Aorta (tissue), 5 donors: Measurements from ENCODE around the gene SFMBT2. TPM values are rescaled to one million over a fixed set of nuclear protein-coding genes. Genes with fewer than 3 reads are reported as not detected.

Experiments
- ATAC-seq: fragments of 200-7000 bp; cut with Tn5 transposase; one replicate; pipeline ENCODE4 v1.9.1; 2022; ENCODE audit warnings: moderate library complexity; ENCODE audit not compliant: low FRiP score
- DNase-seq, 2 donors: peaks; one replicate each; pipeline ENCODE4 v3.0.0-alpha.2; 2020
- H3K27ac ChIP-seq, 2 donors: one replicate each; pipeline ENCODE4 v1.5.1; 2013; ENCODE audit warnings: low read length in 2 of 2, mild to moderate bottlenecking in 2 of 2, moderate library complexity in 2 of 2, control low read depth in 1 of 2, inconsistent platforms in 1 of 2, low read depth in 1 of 2
- H3K27me3 ChIP-seq, 2 donors: one replicate each; pipeline ENCODE4 v1.6.1; 2013; ENCODE audit warnings: control low read depth in 1 of 2, low read length in 1 of 2, mild to moderate bottlenecking in 1 of 2, moderate library complexity in 1 of 2; ENCODE audit not compliant: insufficient read depth in 2 of 2, control insufficient read depth in 1 of 2
- H3K36me3 ChIP-seq, 2 donors: one replicate each; pipeline ENCODE4 v1.6.1; 2013; ENCODE audit warnings: control low read depth in 1 of 2, low read length in 1 of 2, mild to moderate bottlenecking in 1 of 2; ENCODE audit not compliant: insufficient read depth in 2 of 2, control insufficient read depth in 1 of 2
- H3K4me1 ChIP-seq, 2 donors: one replicate each; pipeline ENCODE4 v1.6.1; 2013; ENCODE audit warnings: low read length in 2 of 2, control low read depth in 1 of 2, mild to moderate bottlenecking in 1 of 2, moderate library complexity in 1 of 2; ENCODE audit not compliant: insufficient read depth in 2 of 2, control insufficient read depth in 1 of 2
- H3K4me3 ChIP-seq, 2 donors: one replicate each; pipeline ENCODE4 v1.5.1; 2013; ENCODE audit warnings: low read length in 2 of 2, control low read depth in 1 of 2, mild to moderate bottlenecking in 1 of 2
- H3K9me3 ChIP-seq: one replicate; pipeline ENCODE4 v1.6.1; 2013; ENCODE audit warnings: mild to moderate bottlenecking, low read length; ENCODE audit not compliant: control insufficient read depth
- WGBS, 2 donors: extraction: QIAGEN DNeasy Blood & Tissue Kit; methylation state at CpG; one replicate each; pipeline ENCODE4 v1.1.7; 2013; 5-methylcytosine and 5-hydroxymethylcytosine counted together
- intact Hi-C, 2 donors: fragments of 100-400 bp; cut with DNase I; formaldehyde crosslinking; loops; one replicate each; pipeline versions ENCODE4 v1.14.2 to v1.15.0; 2022
- polyA plus RNA-seq, 2 donors: library from polyadenylated mRNA; stranded (reverse); fragments of 200-250 nt; gene quantifications; one replicate each; pipeline ENCODE4 v1.2.3, GENCODE V29; 2013
- total RNA-seq, 2 donors: library from RNA; stranded (reverse); fragmentation: NEBNext Ultra II Directional; extraction: Animal tissue kit (Norgen Biotek cat#: 25700); gene quantifications; one replicate each; pipeline ENCODE4 v1.2.1, GENCODE V29; 2021
- donor health status: healthy with polysubstance abuse.
- donor health status: Bipolar disorder and iron deficiency.
- donor health status: DM: no; HTN: no; CAD: no.
- donor health status: DM: no; HTN: no; CAD: no.
- donor health status: DM: yes; HTN: yes; CAD: no.

The SFMBT2 gene
- total and polyA plus RNA-seq, 4 donors, result 0.36 to 20.3 (median 5.2) TPM

DNA sequence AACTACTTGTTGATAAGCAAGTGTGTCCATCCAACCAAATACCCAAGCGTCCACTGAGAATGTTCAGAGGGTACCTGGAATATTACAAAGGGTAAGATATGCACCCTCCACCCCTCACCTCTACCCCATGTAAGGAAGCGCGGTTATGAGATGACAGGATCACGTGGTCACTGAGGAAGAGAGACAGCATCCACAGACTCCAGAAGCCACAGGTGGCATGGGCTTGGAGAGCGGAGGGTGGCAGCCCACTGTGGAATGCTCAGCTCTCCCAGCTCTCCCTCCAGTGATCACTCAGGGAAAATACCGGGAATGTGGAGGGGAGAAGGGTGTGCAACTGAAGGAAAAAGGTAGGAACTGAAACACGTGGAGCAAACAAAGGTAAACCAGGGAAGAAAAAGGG lies 25.7 kb downstream of the SFMBT2 start:
- Histone ChIP-seq H3K4me1 (no peaks in the 10 kb centered on the region), H3K9me3 (no peaks in the 10 kb centered on the region), H3K36me3 (no peaks in the 10 kb centered on the region), H3K27ac (no peak overlapping the region), H3K4me3 (no peak overlapping the region), H3K27me3 (no peaks in the 10 kb centered on the region)
- 67 to 68% methylated on average over 7 of the region's 7 CpGs for WGBS, 2 donors
- ATAC-seq (no peak), DNase-seq (no peak)
- intact Hi-C loops, result no loop called here

DNA sequence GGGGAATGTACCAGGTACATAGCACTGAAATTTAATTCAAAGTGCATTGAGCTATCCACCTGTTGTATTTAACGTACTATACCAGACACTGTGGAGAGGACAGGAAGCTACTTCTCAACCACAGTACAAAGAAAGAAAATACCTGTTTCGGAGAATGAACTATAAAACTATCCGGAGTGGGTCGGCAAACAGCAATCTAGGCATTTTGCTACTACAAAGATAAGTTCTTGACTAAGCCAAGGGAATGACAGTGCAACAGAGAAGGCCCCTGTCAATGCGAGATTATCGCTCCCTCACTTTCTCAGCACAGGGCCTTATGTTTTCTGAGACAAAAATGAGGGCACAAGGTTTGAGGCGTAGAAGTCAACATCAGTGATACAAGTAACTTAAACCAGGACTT lies 27.4 kb downstream of the SFMBT2 start:
- Histone ChIP-seq H3K36me3 (no peaks in the 10 kb centered on the region), H3K27me3 (no peaks in the 10 kb centered on the region), H3K4me1 (no peaks in the 10 kb centered on the region), H3K4me3 (no peak overlapping the region), H3K9me3 (no peaks in the 10 kb centered on the region), H3K27ac (no peak overlapping the region)
- ATAC-seq (no peak), DNase-seq (no peak)
- WGBS, 2 donors, result 74 to 77% methylated on average over 7 of the region's 7 CpGs
- intact Hi-C loops, result no loop called here

DNA sequence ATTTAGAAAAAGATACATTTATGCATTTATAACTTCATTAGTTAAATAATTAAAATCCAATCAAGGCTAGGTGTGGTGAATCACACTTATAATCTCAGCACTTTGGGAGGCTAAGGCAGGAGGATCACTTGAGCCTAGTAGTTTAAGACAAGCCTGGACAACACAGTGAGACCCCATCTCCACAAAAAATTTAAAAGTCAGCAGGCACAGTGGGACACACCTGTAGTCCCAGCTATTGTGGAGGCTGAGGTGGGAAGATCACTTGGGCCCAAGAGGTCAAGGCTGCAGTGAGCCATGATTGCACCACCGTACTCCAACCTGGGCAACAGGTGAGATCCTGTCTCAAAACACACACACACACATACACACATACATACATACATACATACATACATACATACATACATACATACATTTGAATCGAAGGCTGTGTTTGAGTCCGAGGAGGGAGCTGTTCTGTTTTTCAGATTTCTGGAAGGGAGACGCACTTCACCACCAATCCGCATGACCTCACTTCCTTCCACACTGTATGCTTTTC lies 30.1 kb downstream of the SFMBT2 start:
- no peak for DNase-seq
- Histone ChIP-seq H3K27ac (no peak overlapping the region), H3K27me3 (no peaks in the 10 kb centered on the region), H3K4me3 (no peak overlapping the region), H3K4me1 (no peaks in the 10 kb centered on the region), H3K36me3 (no peaks in the 10 kb centered on the region), H3K9me3 (no peaks in the 10 kb centered on the region)
- 72 to 91% methylated on average over 5 of the region's 5 CpGs for WGBS, 2 donors
- no peak for ATAC-seq
- intact Hi-C loops, result no loop called here

DNA sequence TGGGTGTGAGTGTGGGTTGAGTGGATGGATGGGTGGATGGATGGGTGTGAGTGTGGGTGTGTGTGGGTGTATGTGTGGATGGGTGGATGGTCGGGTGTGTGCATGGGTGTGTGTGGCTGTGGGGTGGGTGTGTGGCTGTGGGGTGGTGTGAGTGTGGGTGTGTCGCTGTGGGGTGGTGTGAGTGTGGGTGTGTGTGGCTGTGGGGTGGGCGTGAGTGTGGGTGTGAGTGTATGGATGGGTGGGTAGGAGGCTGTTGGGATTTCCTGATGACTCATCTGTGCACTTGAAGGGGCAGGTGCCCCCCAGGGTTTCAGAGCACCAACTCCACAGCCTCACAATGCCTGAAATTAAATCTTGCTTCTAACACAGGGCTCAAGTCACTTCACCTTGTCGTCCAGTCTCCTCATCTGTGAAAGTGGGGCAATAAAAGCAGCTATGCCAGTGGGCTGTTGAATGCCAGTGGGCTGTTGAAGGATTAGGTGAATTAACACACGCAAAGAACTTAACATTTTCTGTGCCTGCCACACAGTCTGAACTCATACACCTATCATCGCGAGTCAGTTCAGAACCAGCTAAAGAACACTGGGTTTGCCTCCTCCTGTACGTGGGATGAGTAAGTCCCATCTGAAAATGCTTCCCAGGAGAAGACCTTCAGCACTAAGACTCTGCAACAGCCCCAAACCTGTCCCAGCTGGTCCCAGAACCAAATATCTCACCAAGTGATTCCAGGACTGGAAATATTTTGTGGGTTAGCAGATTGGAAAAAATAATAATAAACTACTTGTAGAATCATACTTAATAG lies 32.0 kb downstream of the SFMBT2 start:
- no peaks in the 10 kb centered on the region for H3K36me3 ChIP-seq
- H3K4me3 ChIP-seq, result no peak overlapping the region
- DNase-seq, result no peak
- no peaks in the 10 kb centered on the region for H3K9me3 ChIP-seq
- no peak overlapping the region for H3K27ac ChIP-seq
- no peaks in the 10 kb centered on the region for H3K27me3 ChIP-seq
- no peaks in the 10 kb centered on the region for H3K4me1 ChIP-seq
- 87 to 91% methylated on average over 8 of the region's 8 CpGs for WGBS, 2 donors
- intact Hi-C loops, result no loop called here
- no peak for ATAC-seq

DNA sequence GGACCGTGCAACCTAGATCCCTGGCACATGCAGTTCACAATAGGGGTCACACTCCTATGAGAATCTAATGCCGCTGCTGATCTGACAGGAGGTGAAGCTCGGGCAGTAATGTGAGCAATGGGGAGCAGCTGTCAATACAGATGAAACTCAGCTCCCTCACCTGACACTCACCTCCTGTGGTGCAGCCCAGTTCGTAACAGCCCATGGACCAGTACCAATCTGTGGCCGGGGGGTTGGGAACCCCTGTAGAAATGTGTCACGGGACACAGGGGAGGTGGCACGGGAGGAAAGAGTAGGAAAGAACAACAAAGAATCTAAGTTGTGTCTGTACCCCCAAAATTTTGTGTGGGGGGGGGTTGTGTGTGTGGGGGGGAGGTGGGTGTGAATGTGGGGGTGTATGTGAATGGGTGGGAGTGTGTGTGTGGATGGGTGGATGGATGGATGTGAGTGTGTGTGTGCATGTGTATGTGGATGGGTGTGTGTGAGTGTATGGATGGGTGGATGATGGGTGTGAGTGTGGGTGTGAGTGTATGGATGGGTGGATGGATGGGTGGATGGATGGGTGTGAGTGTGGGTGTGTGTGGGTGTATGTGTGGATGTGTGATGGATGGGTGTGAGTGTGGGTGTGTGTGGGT lies 33.1 kb downstream of the SFMBT2 start:
- Histone ChIP-seq H3K4me3 (no peak overlapping the region), H3K9me3 (peaks cover 2% of the 10 kb centered on the region), H3K27me3 (no peaks in the 10 kb centered on the region), H3K27ac (no peak overlapping the region), H3K4me1 (no peaks in the 10 kb centered on the region), H3K36me3 (no peaks in the 10 kb centered on the region)
- ATAC-seq, result no peak
- intact Hi-C loops, result no loop called here
- no peak for DNase-seq
- WGBS, 2 donors, result 93 to 97% methylated on average over 7 of the region's 7 CpGs

DNA sequence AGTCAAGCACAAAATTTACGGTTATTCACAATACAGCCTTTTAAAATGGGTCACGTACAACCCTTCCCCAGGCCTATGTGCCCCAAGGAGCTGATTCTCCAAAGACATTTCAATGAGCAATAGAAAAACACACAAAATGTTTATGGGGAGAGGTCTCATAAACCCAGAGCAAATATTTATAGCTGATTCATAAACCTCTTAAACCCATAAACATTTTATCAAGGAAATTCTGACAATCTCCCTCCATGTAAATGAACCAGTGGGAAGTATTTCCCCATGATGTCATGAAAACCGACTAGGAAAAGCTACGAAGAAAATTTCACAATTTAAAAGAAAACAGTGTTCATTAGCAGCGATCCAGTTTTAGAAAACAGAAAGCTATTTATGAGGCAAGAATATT lies 36.0 kb downstream of the SFMBT2 start:
- WGBS, 2 donors, result 76 to 78% methylated on average over 5 of the region's 5 CpGs
- no peaks in the 10 kb centered on the region for H3K4me1 ChIP-seq
- no peaks in the 10 kb centered on the region for H3K27me3 ChIP-seq
- no peaks in the 10 kb centered on the region for H3K36me3 ChIP-seq
- no peak overlapping the region for H3K27ac ChIP-seq
- no peak overlapping the region for H3K4me3 ChIP-seq
- ATAC-seq (no peak), DNase-seq (no peak)
- intact Hi-C loops, result no loop called here
- peaks cover 2% of the 10 kb centered on the region for H3K9me3 ChIP-seq

DNA sequence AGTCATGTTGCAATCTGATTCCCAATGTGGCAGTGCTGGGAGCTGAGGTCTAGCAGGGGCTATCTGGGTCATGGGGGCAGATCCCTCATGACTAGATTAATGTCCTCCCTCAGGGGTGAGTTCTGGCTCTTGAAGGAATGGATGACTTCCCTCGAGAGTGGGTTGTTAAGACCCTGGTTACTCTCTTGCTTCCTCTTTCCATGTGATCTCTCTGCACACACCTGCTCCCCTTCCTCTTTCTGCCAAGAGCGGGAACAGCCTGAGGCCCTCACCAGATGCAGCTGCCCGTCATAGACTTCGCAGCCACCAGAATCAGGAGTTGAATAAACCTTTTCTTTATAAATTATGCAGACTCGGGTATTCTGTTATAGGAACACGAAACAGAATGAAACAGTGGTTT lies 37.8 kb downstream of the SFMBT2 start:
- no peak overlapping the region for H3K27ac ChIP-seq
- intact Hi-C loops, result no loop called here
- ATAC-seq (no peak), DNase-seq (no peak)
- no peak overlapping the region for H3K4me3 ChIP-seq
- 84 to 91% methylated on average over 6 of the region's 6 CpGs for WGBS, 2 donors
- peaks cover 2% of the 10 kb centered on the region for H3K9me3 ChIP-seq
- H3K4me1 ChIP-seq, result no peaks in the 10 kb centered on the region
- no peaks in the 10 kb centered on the region for H3K36me3 ChIP-seq
- H3K27me3 ChIP-seq, result no peaks in the 10 kb centered on the region

DNA sequence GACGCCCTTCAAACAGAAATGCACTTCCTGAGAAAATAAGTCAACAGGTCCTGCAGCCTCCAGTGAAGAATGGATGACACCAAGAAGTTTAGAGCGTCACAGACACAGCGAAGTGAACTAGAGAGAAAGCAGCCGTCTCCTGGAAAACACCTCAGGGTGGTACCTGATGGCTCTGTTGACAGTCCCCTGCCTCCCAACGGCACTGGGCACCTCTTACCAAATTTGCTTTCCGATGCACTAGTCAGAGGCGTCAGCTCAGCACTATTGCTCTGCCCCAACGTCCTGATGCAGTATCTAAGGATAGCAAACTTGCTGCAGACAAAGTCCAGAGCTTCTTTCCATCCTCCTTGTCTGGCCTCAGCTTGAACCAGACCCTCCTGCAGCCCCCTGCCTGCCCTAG lies 38.3 kb downstream of the SFMBT2 start:
- H3K27ac ChIP-seq, result no peak overlapping the region
- H3K27me3 ChIP-seq, result no peaks in the 10 kb centered on the region
- peaks cover 2% of the 10 kb centered on the region for H3K9me3 ChIP-seq
- intact Hi-C loops, result no loop called here
- no peak overlapping the region for H3K4me3 ChIP-seq
- 84 to 85% methylated on average over 8 of the region's 8 CpGs for WGBS, 2 donors
- no peaks in the 10 kb centered on the region for H3K4me1 ChIP-seq
- no peak for DNase-seq
- H3K36me3 ChIP-seq, result no peaks in the 10 kb centered on the region
- ATAC-seq, result no peak

DNA sequence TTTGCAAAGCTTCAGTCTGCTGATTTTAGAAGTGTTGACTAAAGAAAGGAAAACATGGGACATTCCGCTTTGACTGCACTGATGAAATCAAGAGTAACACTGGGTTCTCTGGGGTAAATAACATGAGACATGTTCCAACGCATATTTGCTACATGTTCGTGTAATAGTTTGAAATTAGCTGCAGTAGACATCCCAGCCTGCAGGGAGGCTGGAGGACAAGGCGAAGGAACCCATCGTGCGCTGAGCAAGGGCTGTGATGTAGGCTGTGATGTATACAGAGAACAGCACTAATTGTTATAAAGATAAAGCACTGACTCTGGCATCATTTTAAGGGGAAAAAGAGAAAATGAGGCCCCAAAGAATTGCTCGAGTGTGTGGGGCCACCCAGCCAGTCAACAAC lies 40.3 kb downstream of the SFMBT2 start:
- Histone ChIP-seq H3K36me3 (no peaks in the 10 kb centered on the region), H3K9me3 (peaks cover 4% of the 10 kb centered on the region), H3K4me3 (no peak overlapping the region), H3K27ac (no peak overlapping the region), H3K4me1 (no peaks in the 10 kb centered on the region), H3K27me3 (no peaks in the 10 kb centered on the region)
- DNase-seq (no peak), ATAC-seq (no peak)
- WGBS, 2 donors, result 75 to 84% methylated on average over 7 of the region's 7 CpGs
- intact Hi-C loops, result no loop called here
